ENCODE results near the gene HOXB9.

- TF ChIP-seq, protein P1, sequence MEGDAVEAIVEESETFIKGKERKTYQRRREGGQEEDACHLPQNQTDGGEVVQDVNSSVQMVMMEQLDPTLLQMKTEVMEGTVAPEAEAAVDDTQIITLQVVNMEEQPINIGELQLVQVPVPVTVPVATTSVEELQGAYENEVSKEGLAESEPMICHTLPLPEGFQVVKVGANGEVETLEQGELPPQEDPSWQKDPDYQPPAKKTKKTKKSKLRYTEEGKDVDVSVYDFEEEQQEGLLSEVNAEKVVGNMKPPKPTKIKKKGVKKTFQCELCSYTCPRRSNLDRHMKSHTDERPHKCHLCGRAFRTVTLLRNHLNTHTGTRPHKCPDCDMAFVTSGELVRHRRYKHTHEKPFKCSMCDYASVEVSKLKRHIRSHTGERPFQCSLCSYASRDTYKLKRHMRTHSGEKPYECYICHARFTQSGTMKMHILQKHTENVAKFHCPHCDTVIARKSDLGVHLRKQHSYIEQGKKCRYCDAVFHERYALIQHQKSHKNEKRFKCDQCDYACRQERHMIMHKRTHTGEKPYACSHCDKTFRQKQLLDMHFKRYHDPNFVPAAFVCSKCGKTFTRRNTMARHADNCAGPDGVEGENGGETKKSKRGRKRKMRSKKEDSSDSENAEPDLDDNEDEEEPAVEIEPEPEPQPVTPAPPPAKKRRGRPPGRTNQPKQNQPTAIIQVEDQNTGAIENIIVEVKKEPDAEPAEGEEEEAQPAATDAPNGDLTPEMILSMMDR (conservative IDR thresholded peaks at IDR 0.05; ENCODE audit: low read length), result no peak
- TF ChIP-seq EZH2phosphoT487 (IDR thresholded peaks at IDR 0.05; ENCODE audit: borderline replicate concordance, low read depth, low read length), result no peak
Observed at GRCh38 chr17:48621410-48622392, 4.5 kb downstream of the HOXB9 start.
